Posterior vena cava (tissue), 2 donors: Measurements from ENCODE around the gene PARL. TPM values are rescaled to one million over a fixed set of nuclear protein-coding genes. Genes with fewer than 3 reads are reported as not detected.

Experiments
- DNase-seq: peaks from one replicate; pipeline ENCODE4 v3.0.0-alpha.2; 2020; ENCODE audit warnings: low spot score
- intact Hi-C, 2 donors: fragments of 100-400 bp; cut with DNase I; formaldehyde crosslinking; loops; one replicate each; pipeline versions ENCODE4 v1.14.1 to v1.14.2; 2022 to 2023
- total RNA-seq, 2 donors: library from RNA; stranded (reverse); fragmentation: NEBNext Ultra II Directional; extraction: Animal tissue kit (Norgen Biotek cat#: 25700); gene quantifications; one replicate each; pipeline ENCODE4 v1.2.1, GENCODE V29; 2021
- donor health status: DM: yes; HTN: yes; CAD: no.
- donor health status: DM: yes; HTN: yes; CAD: no.

The PARL gene
- total RNA-seq, 2 donors from 2014 or later, result 57.8 to 60.7 TPM

DNA sequence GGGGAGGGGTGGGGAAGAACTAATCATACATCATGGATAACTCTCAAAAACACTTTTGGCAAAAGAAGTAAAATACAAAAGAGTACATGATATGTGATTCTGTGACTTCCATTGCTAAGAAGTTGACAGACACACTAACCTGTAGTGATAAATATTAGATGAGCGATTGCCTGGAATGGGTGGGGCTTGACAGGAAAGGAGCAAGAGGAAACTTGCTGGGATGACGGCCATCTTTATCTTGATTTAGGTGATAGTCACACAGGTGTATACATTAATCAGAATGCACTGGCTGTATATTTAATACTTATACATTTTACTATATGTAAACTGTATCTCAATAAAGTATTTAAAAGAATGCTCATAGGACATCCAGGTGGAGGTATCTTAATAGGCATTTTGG is 13.1 kb downstream of the PARL start:
- no peak for DNase-seq
- intact Hi-C loops, result no loop called here

- intact Hi-C loops, result no loop called here
- no peak for DNase-seq
Measured at GRCh38 chr3:183870563-183870962, 14.1 kb downstream of the PARL start.

- no peak for DNase-seq
- intact Hi-C loops, result no loop called here
Measured at GRCh38 chr3:183868796-183869195, 15.9 kb downstream of the PARL start.

DNA sequence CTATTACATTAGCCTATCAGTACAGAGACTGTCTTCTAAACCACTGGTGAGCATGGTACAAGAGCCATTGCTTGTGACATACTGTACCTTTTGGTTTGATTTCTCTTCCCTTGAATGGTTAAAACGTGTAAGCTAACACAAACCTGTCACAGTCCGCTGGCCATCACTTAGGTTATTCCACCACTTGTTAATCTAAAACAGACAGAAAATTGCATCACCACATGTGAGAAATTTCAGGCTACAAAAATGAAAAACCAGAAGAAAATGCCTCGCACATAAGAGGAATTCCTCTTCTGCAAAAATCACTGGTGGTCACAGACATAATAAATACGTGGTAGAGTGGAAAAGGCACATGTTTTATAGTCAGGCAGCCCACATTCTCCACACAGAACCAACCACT is 22.1 kb downstream of the PARL start:
- intact Hi-C loops, result no loop called here
- DNase-seq, result no peak

GRCh38 chr3:183857863-183858262 is 26.8 kb downstream of the PARL start:
- intact Hi-C loops, result no loop called here
- no peak for DNase-seq

DNA sequence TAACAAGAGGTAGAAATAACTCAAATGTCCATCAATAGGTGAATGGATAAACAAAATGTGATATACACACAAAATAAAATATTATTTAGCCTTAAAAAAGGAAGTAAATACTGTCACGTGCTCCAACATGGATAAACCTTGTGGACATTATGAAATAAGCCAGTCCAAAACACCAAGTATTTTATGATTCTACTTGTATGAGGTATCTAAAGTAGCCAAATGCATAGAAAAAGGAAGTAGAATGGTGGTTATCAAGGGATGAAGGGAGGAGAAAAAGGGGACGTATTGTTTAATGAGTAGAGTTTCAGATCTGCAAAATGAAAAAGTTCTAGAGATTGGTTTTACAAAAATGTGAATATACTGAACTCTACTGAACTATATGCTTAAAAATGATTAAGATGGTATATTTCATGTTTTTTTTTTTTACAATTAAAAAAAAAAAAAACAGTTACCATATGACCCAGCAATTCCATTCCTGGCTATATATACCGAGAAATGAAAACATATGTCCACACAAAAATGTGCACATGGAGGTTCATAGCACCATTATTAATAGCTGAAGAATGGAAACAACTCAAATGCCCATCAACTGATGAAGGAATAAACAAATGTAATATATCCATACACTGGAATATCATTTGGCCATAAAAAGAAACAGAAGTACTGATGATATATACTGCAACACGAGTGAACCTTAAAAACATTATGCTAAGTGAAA is 30.2 kb downstream of the PARL start:
- intact Hi-C loops, result no loop called here
- no peak for DNase-seq

GRCh38 chr3:183845608-183846288 is 38.9 kb downstream of the PARL start:
- intact Hi-C loops, result no loop called here
- no peak for DNase-seq

- no peak for DNase-seq
- intact Hi-C loops, result no loop called here
Measured at GRCh38 chr3:183845090-183845489, 39.6 kb downstream of the PARL start.

DNA sequence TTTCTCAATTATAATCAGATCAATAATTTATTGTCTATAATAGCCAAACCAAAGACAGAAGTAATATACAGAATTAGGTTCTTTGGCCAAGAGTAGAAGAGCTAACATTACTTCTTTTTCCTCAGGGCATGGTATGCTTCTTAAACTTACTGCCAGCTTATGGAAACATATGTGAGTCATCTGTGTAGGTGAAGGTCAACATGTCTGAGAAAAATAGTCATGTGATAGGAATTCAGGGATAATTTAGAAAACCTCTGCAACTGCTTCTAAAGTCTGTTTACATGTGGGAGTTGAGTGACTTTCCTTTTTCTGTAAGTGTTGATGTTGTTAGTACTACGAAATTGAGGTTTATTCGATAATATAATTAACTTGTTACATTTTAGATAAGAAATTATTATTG is 40.1 kb downstream of the PARL start:
- DNase-seq, result no peak
- intact Hi-C loops, result no loop called here

DNA sequence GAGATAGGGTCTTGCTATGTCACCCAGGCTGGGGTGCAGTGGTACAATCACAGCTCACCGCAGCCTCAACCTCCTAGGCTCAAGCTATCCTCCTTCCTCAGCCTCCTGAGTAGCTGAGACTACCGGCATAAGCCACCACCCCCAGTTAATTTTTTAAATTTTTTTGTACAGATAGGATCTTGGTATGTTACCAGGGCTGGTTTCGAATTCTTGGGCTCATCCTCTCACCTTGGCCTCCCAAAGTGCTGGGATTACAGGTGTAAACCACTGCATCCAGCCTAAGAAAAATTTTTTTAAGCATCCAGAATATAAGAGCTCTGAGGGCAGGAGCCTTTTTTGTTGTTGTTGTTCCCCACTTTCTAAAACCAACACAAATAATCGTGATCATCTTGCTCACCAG is 44.9 kb downstream of the PARL start:
- intact Hi-C loops, result loop anchor here in 1 of 2 donors (10.0 kb wide), 1 partner anchor 1475 kb away; no protein-coding TSS in a partner anchor
- no peak for DNase-seq

GRCh38 chr3:183837894-183838293 is 46.8 kb downstream of the PARL start:
- no peak for DNase-seq
- intact Hi-C loops, result loop anchor here in 1 of 2 donors (10.0 kb wide), 1 partner anchor 1473 kb away; no protein-coding TSS in a partner anchor

- intact Hi-C loops, result loop anchor here in 1 of 2 donors (10.0 kb wide), 1 partner anchor 1473 kb away; no protein-coding TSS in a partner anchor
- peak; percentile 58 for DNase-seq
Measured at GRCh38 chr3:183837390-183837789, 47.3 kb downstream of the PARL start.

DNA sequence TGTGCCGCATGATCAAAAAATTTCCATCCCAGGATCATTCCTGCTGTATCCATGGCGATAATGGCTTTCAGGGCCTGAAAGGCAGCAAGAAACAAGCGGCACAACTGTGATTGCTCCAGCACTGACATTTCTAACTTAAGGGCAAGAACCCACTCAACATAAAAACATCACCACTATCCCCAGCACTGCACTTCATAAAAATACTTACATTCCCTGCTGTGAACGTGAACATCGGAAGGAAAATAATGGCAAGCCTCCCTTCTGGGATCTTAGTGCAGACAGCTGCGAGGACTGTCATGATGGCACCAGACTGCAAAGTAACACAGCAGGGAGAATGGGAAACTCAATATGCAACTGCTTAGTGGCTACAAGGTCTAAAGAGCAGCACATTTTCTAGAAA is 51.2 kb downstream of the PARL start:
- intact Hi-C loops, result loop anchor here in 1 of 2 donors (10.0 kb wide), 1 partner anchor 1469 kb away; no protein-coding TSS in a partner anchor

DNA sequence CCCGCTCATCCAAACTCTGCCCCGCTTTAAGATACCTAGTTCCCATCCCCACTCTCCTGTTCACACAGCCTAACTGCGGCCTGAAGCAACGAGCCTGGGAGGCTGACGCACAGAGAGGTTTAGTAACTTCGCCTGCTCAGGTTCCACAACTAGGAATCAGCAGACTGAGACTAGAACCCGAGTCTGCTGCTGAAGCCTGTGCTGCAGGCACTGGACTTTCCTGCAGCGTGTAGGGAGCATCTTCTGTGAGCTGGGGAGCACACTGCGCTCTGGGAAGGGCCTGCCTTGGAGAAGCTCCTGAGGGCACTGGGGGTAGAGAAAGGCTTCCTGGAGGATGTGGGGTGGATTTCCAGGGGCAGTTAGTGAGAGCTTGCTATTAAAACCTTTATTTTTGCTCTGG is 54.5 kb downstream of the PARL start:
- intact Hi-C loops, result loop anchor here in 1 of 2 donors (10.0 kb wide), 1 partner anchor 1465 kb away; no protein-coding TSS in a partner anchor

More for the DNA sequence above, 51.2 kb downstream of the PARL start:
- DNase-seq, result no peak

DNA sequence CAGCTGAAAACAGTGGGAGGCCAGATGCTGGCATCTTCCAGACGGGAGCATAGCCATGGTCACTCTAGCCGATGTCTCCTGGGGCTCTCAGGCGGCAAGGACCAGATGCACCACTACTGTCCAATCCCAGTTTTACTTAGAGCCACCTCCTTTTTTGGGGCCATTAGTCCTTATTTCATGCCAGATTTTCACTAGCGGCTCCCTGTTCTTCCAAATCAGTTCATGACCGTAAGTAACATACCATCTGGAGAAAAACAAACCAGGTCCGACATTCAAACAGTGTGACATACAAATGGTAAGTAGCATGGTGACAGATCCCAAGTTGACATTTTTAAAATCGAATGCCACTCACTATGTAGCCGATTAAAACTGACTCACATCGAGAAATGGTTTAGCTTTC is 55.2 kb downstream of the PARL start:
- intact Hi-C loops, result no loop called here
- DNase-seq, result no peak

More for the DNA sequence above, 54.5 kb downstream of the PARL start:
- DNase-seq, result peak; percentile 19

DNA sequence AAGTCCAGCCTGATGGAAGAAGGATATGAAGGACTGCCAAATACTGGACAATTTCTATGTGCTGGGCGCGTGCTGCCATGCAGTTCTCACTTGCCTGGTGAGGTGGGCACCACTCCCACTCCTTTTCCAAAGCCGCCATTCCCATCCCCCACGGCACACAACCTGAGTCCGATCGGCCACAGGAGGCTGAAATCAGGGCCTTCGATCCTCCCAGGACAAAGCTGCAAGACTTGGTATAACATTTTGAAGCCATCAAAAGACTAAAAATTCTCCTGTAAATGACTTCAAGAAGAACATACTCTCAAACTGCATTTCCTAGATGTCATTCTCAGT is 56.2 kb downstream of the PARL start:
- DNase-seq, result no peak
- intact Hi-C loops, result no loop called here

GRCh38 chr3:183827809-183828537 is 56.7 kb downstream of the PARL start:
- DNase-seq, result peak; percentile 70
- intact Hi-C loops, result no loop called here

DNA sequence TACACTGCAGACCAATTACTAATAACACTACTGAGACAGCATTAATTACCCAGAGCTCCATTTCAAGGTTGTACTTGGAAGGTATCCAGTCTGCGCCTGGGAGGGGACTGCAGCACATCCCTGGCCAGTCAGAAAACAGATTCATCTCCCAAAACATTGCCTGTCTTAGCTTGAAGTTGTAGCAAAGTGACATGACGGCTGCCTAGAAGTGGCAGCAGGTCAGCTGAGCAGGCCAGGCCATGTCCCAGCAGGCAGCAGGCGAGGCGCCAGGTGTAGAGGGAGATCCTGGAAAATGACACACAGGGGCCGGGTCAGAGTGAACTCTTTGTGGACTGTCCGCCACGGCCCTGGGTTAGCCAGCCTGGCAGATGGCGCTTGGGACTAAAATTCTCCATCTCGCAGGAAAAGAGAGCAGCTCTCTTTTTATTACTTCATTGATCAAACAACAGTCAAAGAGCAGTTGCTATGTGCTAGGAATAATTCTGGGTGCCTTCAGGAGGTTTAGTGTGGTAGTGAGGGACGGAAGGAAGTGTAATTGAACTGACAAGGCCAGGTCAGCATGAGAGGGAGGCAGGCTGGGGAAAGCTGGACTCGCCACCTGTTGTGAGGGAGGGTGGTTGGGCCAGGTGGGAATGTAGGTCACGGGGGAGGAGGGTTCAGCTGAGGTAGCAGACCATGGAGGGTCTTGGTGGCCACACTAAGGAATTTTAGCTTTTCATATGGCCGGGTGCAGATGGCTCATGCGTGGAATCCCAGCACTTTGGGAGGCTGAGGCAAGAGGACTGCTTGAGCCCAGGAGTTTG is 58.0 kb downstream of the PARL start:
- DNase-seq, result peak; percentile 63
- intact Hi-C loops, result no loop called here

DNA sequence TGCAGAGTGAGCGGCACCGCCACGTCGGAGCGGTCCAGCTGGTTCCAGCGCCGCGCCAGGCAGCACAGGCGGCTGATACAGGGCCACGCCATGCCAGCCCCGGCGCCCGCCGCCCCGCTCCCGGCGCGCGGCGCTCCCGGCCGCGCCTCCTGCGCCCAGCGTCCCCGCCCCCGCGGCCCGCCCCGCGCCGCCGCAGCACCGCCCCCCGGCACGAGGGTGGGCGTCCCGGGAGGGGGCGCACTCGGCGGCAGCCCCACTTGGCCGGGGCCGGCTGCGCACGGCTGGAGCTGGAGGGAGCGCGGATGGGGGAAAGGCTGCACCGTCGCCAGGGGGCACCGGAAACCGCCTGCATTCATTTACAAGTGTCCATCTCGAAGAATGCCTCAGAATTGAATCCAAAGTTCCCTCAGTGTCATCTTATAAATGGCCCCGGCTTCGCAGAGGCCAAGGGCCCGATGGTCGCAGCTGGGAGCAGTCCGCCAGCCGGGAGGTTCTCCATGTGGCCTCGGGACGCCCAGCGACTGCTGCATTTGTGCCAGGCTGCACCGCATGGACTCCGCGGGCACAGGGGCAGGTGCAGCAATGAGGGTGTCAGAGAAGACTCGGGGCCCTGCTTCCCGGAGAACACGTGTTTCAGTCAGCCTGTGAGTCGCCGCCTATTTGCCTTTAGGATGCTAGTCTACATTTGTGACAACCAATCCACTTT is 59.1 kb downstream of the PARL start, which contains the start of gene MAP6D1:
Gene MAP6D1 (minus strand): TSS at position 122 of the 706 bp plus-strand sequence. CDS start 30 bp downstream, at position 92.
- intact Hi-C loops, result no loop called here
- DNase-seq, result peak; percentile 81
